Medulla oblongata (tissue), 1 donor: ENCODE data around the gene DDX60.
"Not testable (repeated sequence)": the region's sequence is repeated elsewhere in the genome, so short reads cannot be mapped to it uniquely, and the experiment has no call there.

Experiments
- DNase-seq: peaks from one replicate; pipeline ENCODE4 v3.0.0-alpha.2; 2015; ENCODE audit errors: extremely low spot score

Gene DDX60, protein sequence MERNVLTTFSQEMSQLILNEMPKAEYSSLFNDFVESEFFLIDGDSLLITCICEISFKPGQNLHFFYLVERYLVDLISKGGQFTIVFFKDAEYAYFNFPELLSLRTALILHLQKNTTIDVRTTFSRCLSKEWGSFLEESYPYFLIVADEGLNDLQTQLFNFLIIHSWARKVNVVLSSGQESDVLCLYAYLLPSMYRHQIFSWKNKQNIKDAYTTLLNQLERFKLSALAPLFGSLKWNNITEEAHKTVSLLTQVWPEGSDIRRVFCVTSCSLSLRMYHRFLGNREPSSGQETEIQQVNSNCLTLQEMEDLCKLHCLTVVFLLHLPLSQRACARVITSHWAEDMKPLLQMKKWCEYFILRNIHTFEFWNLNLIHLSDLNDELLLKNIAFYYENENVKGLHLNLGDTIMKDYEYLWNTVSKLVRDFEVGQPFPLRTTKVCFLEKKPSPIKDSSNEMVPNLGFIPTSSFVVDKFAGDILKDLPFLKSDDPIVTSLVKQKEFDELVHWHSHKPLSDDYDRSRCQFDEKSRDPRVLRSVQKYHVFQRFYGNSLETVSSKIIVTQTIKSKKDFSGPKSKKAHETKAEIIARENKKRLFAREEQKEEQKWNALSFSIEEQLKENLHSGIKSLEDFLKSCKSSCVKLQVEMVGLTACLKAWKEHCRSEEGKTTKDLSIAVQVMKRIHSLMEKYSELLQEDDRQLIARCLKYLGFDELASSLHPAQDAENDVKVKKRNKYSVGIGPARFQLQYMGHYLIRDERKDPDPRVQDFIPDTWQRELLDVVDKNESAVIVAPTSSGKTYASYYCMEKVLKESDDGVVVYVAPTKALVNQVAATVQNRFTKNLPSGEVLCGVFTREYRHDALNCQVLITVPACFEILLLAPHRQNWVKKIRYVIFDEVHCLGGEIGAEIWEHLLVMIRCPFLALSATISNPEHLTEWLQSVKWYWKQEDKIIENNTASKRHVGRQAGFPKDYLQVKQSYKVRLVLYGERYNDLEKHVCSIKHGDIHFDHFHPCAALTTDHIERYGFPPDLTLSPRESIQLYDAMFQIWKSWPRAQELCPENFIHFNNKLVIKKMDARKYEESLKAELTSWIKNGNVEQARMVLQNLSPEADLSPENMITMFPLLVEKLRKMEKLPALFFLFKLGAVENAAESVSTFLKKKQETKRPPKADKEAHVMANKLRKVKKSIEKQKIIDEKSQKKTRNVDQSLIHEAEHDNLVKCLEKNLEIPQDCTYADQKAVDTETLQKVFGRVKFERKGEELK (N-terminal part only)

DNA sequence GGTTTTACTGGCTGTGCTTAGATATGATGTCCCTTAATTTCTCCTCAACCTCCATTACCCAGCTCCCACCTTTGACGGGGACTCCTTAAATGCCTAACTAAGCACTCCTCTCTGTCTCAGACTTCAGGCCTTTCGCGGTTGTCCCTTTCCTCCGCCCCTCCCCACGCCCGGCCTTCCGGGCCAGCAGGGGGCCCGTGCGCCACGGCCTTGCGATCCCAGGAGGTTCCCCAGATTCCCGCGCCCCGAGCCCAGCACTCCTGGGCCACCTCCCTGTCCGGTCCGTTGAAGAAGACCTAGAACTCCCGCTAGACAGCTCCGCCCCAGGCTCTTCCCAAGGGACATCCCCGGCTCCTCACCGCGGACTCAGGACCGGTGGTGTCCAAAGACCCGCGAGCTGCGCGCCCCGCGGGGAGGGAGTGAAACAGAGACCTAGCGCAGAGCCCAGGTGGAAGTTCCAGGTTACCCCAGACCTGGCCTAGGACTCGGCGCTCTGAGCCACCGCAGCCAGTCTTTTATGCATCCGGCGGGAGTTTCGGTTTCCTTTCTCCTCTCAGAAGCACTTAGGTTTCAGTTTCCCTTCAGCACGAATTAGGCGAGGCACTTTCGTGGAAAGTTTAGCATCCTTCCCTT is at the start of gene DDX60:
Gene DDX60, minus strand, starts transcription at position 487 of the 630 bp plus-strand sequence. CDS start 7,493 bp downstream, outside the sequence.
- DNase-seq = peak; percentile 87

DNA sequence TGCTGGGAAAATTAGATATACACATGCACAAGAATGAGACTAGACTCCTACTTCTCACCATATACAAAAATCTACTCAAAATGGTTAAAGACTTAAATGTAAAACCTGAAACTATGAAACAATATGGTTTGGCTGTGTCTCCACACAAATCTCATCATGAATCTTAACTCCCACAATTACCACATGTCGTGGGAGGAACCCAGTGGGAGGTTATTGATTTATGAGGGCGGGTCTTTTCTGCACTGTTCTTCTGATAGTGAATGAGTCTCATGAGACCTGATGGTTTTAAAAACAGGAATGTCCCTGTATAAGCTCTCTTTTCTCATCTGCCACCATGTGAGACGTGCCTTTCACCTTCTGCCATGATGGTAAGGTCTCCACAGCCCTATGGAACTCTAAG is 48.5 kb upstream of the DDX60 start:
- DNase-seq = no peak

DNA sequence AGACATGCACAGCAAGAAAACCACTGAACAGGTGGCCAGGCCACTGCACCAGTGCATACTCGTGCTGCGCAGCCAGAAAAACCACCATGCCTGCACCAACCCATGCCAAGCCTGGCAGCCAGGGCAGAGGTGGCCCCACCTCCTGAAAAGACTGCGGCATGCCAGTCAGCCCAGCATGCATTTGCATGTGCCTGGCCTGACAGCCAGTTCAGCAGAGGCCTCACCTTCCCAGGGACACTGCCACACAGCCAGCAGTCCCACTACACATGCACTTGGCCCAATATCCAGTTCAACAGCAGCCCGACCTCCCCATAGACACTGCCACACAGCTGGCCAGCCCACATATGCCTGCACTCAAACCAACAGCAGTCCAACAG is 43.5 kb upstream of the DDX60 start:
- no peak for DNase-seq

DNA sequence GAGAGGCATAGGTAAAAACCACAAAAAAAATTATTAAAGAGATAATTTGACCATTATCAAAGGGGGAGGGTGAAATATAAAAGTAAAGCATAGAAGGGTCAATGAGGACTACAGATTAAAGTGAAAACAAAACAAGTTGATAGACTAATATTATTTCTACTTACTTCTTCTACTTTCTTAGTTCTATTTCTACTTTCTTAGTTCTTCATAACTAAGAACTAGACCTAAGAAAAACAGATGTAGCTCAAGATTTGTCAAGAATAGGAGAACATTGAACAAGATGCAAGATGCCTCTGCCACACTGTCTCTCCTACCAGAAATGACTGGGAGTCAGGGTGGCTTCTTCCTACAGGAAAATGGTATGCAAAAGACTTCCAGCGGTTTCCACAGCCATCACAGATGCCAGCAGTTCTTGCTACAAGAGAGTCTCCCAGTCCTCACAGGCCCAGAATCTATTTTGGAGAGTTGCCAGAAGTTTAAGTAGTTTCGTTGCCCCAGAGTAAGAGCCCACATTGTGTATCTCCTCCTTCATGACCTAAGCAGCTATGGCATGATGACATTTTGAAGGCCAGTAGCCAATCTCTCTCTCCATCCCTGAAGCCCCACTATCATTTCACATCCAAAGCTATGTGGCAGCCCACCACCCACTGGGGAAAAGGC is 42.9 kb upstream of the DDX60 start:
- DNase-seq = no peak

DNA sequence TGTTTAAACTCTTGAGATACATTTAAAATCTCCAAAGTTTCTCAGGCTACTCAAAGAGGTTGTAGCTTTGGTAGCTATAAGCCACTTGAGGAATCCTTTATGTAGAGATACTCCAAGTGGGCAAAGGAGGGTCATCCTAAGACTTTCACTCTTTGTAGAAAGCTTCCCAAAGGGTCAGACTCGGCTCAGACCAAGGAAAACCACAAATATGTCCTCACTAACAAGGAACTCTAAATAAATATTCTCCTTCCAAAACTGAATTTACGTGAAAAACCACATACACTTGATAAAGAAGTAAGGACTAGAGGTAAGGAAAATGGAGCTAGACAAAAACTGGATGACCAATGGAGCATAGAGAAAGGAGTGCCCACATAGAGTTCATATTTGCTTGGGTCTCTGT is 41.7 kb upstream of the DDX60 start:
- no peak for DNase-seq

DNA sequence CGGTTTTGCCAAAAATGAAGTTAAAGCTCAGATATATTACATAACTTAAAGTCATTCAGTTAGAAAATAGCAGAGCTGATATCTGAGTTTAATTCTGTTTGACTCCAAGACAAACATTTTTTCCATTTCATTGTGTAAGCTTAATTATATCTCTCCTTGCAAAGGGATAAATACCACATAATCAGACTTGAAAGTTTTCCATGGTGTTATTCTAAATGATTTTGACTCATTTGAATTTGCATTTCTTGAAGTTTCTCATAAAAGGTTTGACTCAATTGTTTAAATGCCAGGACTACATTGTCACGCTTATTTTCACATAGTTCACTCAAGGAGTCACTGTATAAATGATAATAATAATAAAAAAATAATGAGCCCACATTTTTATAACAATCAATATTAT is 39.4 kb upstream of the DDX60 start:
- no peak for DNase-seq

DNA sequence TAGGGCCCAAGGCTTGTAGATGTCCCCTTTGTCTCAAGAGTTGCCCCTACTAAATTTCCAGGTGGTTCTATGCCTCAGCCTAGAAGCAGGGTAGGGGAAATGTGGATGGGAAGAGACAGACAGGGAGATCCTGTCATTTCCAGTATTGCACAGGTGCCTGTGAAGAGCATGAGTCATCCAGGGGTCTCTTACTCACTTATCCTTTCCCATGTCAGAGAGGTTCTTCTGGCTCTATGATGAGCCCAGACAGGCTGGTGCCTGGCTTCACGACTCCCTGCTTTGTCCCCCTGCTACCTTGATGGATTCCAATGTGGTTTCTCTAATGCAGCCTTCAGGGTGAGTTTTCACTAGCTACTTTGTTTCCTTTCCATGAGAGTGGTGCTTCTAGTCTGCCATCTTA is 35.2 kb upstream of the DDX60 start:
- no peak for DNase-seq

DNA sequence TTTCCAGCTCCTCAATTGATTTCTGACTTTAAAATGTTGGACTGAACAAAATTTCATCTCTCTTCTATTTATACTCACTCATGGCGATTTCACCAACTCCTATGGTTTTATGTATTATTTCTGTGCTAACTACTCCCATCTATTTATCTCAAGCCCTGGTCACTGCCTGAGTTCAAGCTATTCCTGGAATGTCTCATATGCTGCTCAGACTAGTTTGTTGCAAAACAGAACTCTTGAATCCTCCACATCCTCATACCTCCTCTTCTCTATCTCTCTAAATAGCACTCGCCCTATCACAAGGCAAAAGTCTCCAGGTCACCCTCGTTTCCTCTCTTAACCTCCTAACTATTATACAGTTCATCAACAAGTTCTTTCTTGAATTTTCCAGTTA is 19.0 kb upstream of the DDX60 start:
- no peak for DNase-seq

DNA sequence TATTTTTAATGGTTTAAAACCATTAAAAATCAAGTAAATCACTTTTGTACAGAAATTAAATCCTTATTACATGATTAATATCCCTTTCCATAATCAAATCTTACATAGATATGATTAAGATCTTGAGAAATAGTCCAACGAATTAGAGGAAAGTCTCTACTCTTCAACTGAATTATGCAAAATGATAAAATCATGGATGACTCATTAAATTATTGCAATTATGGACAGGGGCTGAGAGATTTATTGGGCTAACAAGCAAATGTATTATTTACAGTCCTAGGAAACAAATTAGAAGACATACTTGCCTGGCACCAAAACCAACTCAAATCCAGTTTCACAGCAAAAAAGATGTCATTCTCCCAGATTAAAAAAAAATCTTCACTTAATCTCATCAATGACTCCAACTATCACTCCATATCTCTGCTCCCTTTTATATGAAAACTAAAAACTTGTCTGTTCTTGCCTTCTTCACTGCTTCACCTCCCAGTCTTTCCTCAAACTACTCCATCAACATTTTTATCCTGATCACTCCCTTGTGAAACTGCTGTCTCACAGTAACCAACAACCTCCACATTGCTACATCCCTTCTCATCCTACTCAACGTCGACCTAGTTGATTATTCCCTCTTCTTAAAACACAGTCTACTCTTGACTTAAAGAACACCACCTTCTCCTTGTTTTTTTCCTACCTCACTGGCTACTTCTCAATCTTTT is 18.4 kb upstream of the DDX60 start:
- no peak for DNase-seq

DNA sequence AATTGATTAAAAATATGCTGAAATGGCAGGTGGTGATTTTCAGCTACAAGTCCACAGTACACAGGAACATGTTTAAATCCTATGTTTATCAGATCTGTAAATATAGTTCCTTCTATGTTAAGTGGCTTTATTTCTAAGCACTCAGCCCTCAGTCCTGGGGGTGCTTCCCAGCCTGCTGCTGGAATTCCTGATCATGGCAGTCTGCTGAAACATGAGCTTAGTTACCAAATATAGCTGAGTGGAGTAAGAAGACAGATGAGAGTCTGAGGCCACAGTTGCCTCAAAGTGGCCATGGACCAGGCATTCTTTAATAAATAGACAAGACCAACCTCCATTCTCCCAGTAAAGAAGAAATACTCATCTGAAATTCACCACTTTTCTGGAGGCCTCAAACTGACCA is 17.1 kb upstream of the DDX60 start:
- no peak for DNase-seq

DNA sequence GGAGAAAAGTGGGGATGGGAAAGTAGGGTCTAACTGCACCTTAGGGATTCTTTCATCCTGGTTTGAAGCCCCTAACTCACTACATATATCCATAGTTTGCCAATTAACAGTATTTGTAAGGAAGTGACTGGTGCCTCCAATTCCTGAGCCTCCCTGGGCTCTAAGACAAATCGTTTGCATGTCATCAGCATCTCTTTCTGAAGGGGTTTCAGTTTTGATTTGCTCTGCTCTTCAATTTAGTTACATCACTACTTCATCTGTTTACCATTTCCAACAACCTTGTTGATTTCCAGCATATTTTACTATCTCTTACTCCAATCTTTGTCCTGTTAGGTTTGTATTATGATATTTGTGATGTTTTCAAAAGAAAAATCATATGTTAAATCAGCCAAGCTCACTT is 15.5 kb upstream of the DDX60 start:
- no peak for DNase-seq

DNA sequence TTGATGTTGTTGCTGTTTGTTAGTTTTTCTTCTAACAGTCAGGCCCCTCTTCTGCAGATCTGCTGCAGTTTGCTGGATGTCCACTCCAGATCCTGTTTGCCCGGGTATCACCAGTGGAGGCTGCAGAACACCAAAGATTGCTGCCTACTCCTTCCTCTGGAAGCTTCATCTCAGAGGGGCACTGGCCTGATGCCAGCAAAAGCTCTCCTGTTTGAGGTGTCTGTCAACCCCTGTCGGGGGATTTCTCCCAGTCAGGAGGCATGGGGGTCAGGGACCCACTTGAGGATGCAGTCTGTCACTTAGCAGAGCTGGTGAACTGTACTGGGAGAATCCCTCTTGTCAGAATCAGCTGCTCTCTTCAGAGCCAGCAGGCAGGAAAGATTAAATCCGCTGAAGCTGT is 12.0 kb upstream of the DDX60 start:
- not testable (repeated sequence) for DNase-seq

DNA sequence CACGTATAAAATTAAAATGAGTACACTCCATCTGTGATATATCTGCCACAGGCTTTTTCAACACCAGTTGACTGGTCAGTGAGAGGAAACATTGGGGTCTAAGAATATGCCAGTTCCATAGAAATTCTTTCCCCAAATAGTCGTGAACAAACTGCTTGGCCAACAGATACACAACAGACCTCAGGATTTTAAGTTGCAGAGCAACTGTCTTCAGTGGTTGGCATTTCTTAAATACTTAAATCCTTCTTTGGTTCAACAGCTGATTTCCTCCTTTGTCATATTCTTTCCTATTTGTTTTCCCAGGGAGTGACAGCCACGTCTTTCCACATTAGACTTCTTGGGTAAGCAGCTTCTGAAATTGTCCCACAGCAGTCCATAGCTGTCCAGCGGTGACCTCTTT is 7.0 kb upstream of the DDX60 start:
- no peak for DNase-seq

DNA sequence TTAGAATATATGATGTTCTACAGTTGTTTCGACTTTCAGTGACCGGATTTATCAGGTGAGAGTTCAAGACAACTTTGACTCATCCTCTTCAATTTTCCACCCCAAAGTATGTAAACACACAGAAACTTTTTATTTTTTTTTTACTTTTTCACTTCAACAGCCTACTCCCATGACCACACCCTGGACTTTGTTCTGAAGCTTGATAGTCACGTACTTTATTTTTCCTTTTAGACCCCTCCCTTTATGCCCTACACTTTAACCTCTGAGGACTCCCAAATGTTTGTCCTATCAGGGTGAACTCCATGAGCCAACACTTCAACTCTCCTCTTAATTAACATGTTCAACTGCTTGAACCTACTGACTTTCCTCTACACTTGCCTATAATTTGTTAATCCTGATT is 2.5 kb upstream of the DDX60 start:
- DNase-seq = no peak

DNA sequence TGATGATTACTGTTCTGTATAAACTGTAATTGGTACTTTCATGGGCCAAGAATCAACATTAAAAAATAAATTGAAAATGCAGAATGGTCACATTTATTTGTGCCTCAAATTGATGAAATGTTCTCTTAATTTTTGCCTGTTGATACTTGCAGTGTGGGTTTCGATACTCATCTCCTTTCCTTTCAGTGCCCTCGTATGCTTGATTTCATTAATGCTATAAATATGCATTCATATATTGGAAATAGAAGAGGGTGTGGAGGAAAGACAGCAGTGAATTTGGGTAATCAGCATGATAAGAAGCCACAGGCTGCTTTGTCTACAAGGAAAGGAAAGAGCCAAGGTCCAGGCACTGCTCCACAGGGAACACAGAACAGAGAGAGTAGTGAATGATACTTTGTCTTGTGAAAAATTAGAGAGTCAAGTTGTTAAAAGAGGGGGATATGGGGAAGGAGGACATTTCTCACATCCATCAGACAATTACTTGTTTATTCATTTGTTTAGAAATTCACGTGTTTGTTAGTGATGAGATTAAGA is 1.0 kb upstream of the DDX60 start:
- DNase-seq = peak; percentile 22

DNA sequence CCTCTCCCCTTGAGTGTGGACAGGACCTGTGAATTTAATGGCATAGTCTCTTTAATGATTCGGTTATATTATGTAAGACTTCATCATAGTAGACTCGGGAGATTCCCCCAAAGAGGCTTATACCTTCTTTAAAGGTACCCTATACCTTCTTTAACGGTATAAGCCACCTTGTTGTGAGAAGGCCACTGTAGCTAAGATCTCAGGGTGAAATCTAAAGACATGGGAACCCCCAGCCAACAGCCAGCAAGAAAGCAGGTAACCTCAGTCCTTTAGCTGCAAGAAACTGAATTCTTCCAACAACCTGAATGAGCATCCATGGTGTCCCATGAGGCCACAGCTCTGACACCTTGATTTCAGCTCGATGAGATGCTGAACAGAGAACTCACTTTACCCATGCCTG is 931 bp downstream of the DDX60 start:
- no peak for DNase-seq

DNA sequence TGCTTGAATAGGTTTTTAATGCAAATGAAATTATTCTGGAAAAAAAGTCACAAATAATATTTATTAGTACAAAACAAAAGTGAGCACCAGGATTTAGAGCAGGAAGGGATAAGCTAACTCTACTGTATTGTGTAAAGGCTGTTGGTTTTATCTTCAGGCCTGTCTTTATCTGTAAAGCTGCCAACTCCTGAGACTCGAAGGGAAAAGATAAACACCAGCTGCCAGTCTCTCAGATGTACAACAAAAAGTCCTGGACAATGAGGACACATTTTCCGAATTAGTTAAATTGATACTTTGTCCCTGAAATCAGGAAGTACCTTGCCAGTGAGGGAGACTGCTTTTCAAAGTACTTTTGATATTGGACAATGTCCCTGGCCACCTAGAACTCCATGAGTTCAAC is 8.8 kb downstream of the DDX60 start:
- DNase-seq = no peak

DNA sequence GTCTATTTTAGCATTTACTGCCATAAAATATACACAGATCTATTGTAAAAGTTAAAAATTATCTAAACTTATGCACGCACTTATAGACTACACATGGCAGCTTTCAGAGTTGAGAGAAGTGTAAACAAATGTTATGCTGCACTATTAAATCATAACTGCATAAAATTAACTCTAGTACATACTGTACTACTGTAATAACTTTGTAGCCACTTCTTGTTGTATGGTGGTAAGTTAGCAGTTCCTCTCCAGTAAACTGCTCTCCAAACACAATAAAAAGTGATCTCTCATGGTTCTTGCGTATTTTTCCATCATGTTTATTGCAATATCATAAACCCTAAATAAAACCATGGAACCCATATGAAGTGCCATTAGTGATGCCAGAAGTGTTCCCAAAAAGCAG is 9.6 kb downstream of the DDX60 start:
- no peak for DNase-seq

DNA sequence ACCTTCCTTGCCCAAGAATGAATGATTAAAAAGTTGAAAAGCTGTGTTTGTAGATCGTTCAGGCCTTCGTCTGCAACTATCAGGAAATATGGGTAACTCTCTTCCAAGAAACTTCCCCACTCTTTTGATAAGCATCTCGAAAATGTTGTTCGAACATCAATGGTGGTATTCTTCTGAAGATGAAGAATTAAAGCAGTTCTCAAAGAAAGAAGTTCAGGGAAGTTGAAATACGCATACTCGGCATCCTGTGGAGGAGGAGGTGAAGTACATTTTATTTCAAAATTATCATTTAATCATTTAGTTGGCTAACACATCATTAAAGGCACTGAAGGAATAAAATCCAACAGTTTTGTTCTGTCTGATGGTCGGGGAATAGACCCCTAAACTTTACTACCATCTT is 12.1 kb downstream of the DDX60 start:
- no peak for DNase-seq

DNA sequence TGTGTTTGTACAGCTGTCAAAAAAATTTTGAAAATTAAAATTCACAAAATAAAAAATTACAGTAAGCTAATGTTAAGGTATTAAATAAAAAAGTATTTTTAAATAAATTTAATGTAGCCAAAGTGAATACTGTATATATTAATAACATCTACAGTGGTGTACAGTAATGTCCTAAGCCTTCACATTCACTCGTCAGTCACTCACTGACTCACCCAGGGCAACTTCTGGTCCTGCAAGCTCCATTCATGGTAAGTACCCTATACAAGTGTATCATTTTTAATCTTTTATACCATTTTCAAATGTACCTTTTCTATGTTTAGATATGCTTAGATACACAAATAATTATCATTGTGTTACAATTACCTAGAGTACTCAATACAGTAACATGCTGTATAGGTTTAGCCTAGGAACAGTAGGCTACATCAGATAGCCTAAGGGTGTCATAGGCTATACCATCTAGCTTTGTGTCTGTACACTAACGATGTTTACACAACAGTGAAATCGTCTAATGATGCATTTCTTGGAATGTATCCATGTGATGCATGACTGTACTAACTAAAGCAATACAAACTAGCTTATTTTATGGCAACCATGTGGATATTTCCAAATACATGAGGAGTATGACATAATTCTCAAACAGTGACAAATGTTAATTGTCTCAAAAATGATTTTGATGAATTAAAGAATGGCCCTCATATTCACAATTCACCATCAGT is 13.7 kb downstream of the DDX60 start:
- no peak for DNase-seq
